ENCODE results near the gene EHD1. TPM values are rescaled to one million over a fixed set of nuclear protein-coding genes. Genes with fewer than 3 reads are reported as not detected.

Gene EHD1
- total and polyA plus RNA-seq, 2 of the 8 experiments (the other 6 are each of a cell fraction or from before 2014, with no cell fraction given), result 31.5 to 42.9 TPM

DNA sequence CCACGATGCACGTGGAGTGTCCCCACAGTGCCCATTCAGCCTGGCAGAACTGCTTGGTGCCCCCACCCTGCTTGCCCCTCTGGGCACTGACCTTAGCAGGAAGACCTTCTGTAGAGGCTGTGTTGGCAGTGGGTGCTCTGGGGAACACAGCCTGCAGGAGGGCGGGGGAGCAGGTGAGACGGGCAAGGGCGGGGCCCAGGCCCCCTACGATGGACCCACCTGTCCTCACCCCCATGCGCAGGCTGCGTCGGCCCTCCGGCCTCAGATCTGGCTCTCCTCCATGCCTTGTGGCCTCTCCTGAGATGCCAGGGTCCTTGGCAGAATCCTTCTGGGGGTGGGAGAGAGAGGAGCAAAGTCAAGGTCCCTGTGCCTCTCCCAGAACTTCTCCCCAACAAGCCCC is 44.9 kb downstream of the EHD1 start:
- Histone ChIP-seq H3K4me3 (ENCODE audit: extremely low read depth in 1 of 4, insufficient read depth in 2 of 4, low read depth in 3 of 4, low read length in 4 of 4) (no peak overlapping the region), H2BK120ac (replicated peaks; ENCODE audit: low read depth, low read length) (no peak overlapping the region), H2BK20ac (ENCODE audit: low read length) (no peak overlapping the region), H3K27me3 (replicated peaks in 1 of 4; ENCODE audit: control insufficient read depth in 3 of 4, extremely low read depth in 1 of 4, insufficient read depth in 3 of 4, low read length in 3 of 4) (no peaks in the 10 kb centered on the region), H3K4ac (replicated peaks; ENCODE audit: insufficient read length, low read depth, low read length) (no peak overlapping the region), H2BK12ac (ENCODE audit: low read depth, low read length) (no peak overlapping the region), H3K9ac (replicated peaks in 1 of 4; ENCODE audit: extremely low read depth in 1 of 4, low read depth in 3 of 4, low read length in 3 of 4) (no peak overlapping the region), H3K27ac (ENCODE audit: low read depth, low read length) (no peak overlapping the region), H2BK5ac (ENCODE audit: low read depth, low read length) (no peak overlapping the region), H3K36me3 (ENCODE audit: control insufficient read depth in 2 of 4, insufficient read depth in 4 of 4, low read length in 3 of 4) (peaks cover 5 to 36% (median 14%) of the 10 kb centered on the region in 4 experiments; a peak in 5 of 8 replicates), H3K9me3 (ENCODE audit: insufficient read depth in 2 of 2, low read depth in 1 of 2, low read length in 1 of 2) (no peaks in the 10 kb centered on the region), H2AK5ac (ENCODE audit: low read depth, low read length) (no peak overlapping the region), H4K5ac (ENCODE audit: insufficient read length, low read depth, low read length) (no peak overlapping the region), H3K79me2 (ENCODE audit: control insufficient read depth in 1 of 2, insufficient read depth in 2 of 2, low read length in 2 of 2) (no peaks in the 10 kb centered on the region), H3K23ac (ENCODE audit: insufficient read length) (no peak overlapping the region), H3K18ac (ENCODE audit: extremely low read depth, low read length) (no peak overlapping the region), H4K8ac (ENCODE audit: extremely low read depth, insufficient read depth, low read length) (no peak overlapping the region), H2AFZ (ENCODE audit: low read length) (no peak overlapping the region), H3K23me2 (ENCODE audit: low read depth, low read length) (no peaks in the 10 kb centered on the region), H3K56ac (replicated peaks; ENCODE audit: insufficient read length, low read depth, low read length) (no peak overlapping the region), H3K14ac (ENCODE audit: insufficient read length) (no peak overlapping the region), H3K4me2 (ENCODE audit: insufficient read depth in 1 of 2, low read depth in 2 of 2, low read length in 2 of 2) (no peak overlapping the region), H4K20me1 (replicated peaks in 1 of 2; ENCODE audit: control insufficient read depth in 1 of 2, insufficient read depth in 2 of 2, low read length in 2 of 2) (peaks cover 7 to 8% of the 10 kb centered on the region in 2 experiments), H3K79me1 (ENCODE audit: low read depth, low read length) (no peaks in the 10 kb centered on the region), H3K4me1 (replicated peaks in 1 of 4; ENCODE audit: control insufficient read depth in 3 of 4, insufficient read depth in 4 of 4, low read length in 3 of 4) (no peaks in the 10 kb centered on the region), H4K91ac (replicated peaks; ENCODE audit: insufficient read length, low read length) (no peak overlapping the region), H2BK15ac (ENCODE audit: low read length) (no peak overlapping the region)
- CTCF ChIA-PET (ENCODE audit: partially characterized antibody), result interaction anchor here (1.0 to 1.9 kb wide), 5 partner anchors 15 to 46 kb away, joined by 3 to 6 read pairs (median 3); partner anchors contain the start of gene MAP4K2
- 100% methylated on average over 3 of the region's 10 CpGs; no CpG with 5 or more reads in 1 of the 2 experiments for whole genome bisulfite sequencing, 2 experiments (ENCODE audit: extremely low coverage in 1 of 2, insufficient coverage in 1 of 2, insufficient read length in 1 of 2, insufficient replicate concordance in 2 of 2, low coverage in 1 of 2, low lambda C conversion rate in 2 of 2, missing lambda C conversion rate in 1 of 2)
- no peak for DNase-seq (ENCODE audit: low read depth in 1 of 2, low spot score in 2 of 2)
- POLR2A ChIA-PET (ENCODE audit: partially characterized antibody), result interaction anchor here (1.0 kb wide), 1 partner anchor 18 kb away, joined by 5 read pairs; no protein-coding TSS in a partner anchor
- no peak for FAIRE-seq
- TF ChIP-seq POLR2AphosphoS5 (IDR thresholded peaks at IDR 0.05; ENCODE audit: low read depth, low read length), result no peak
- TF ChIP-seq, protein P1, sequence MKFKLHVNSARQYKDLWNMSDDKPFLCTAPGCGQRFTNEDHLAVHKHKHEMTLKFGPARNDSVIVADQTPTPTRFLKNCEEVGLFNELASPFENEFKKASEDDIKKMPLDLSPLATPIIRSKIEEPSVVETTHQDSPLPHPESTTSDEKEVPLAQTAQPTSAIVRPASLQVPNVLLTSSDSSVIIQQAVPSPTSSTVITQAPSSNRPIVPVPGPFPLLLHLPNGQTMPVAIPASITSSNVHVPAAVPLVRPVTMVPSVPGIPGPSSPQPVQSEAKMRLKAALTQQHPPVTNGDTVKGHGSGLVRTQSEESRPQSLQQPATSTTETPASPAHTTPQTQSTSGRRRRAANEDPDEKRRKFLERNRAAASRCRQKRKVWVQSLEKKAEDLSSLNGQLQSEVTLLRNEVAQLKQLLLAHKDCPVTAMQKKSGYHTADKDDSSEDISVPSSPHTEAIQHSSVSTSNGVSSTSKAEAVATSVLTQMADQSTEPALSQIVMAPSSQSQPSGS (IDR thresholded peaks at IDR 0.05; ENCODE audit: low read length), result no peak
- no peak for TF ChIP-seq KDM1A (IDR thresholded peaks at IDR 0.05; ENCODE audit: borderline replicate concordance, low read length)
